AG04450 (cell line): ENCODE results near the gene RSRC1. TPM values are rescaled to one million over a fixed set of nuclear protein-coding genes. Genes with fewer than 3 reads are reported as not detected.

ENCODE experiments used
- CTCF ChIA-PET: fragments of 300-600, 350-600 bp; formaldehyde crosslinking; extraction: SDS; loops from one replicate; lab custom pipeline; 2022; ENCODE audit warnings: antibody characterized with exemption, inconsistent platforms; lab: Charles Lee
- POLR2A ChIA-PET: fragments of 350-600 bp; formaldehyde crosslinking; extraction: SDS; loops from one replicate; lab custom pipeline; 2021; ENCODE audit warnings: antibody characterized with exemption, inconsistent platforms; lab: Yijun Ruan, JAX
- DNase-seq: peaks from one replicate; pipeline ENCODE4 v3.0.0-alpha.2; 2011; ENCODE audit warnings: low read depth, low spot score
- H3K27ac ChIP-seq: one replicate; pipeline ENCODE4 v1.5.1; 2012; ENCODE audit warnings: low read depth, low read length, control low read depth
- H3K27me3 ChIP-seq: one replicate; pipeline ENCODE4 v1.6.0; 2012; ENCODE audit warnings: low read length; ENCODE audit not compliant: control insufficient read depth, insufficient read depth
- H3K4me3 ChIP-seq: 2 replicates; pipeline ENCODE4 v1.5.1; 2011; ENCODE audit warnings: mild to moderate bottlenecking, low read depth, low read length, control low read depth
- H3K9me3 ChIP-seq: 2 replicates; pipeline ENCODE4 v1.5.1; 2012; ENCODE audit warnings: low read length; ENCODE audit not compliant: control insufficient read depth, insufficient read depth
- CTCF ChIP-seq: IDR thresholded peaks from 2 replicates; pipeline ENCODE4 v1.5.1; 2011; ENCODE audit warnings: low read depth, low read length, control low read depth, inconsistent platforms
- polyA plus RNA-seq: library from polyadenylated mRNA; depleted of rRNA; stranded (reverse); fragments of >200 nt; gene quantifications from 2 replicates; pipeline ENCODE4 v1.2.3, GENCODE V29; 2011

RSRC1 gene
- polyA plus RNA-seq, 1 experiment: 6.7 TPM

GRCh38 chr3:158264894-158265293, 155.0 kb downstream of the RSRC1 start:
- H3K9me3 ChIP-seq: peaks cover 4% of the 10 kb centered on the region; the same call in 1 of the 2 replicates
- no peak overlapping the region for H3K4me3 ChIP-seq
- DNase-seq: no peak
- CTCF ChIA-PET: no interaction called here
- no peak overlapping the region for H3K27ac ChIP-seq
- POLR2A ChIA-PET: no interaction called here
- no peaks in the 10 kb centered on the region for H3K27me3 ChIP-seq
- no peak for TF ChIP-seq CTCF

- ChIA-PET POLR2A (no interaction called here), CTCF (interaction anchor here (1.2 to 1.4 kb wide), 2 partner anchors 167 to 273 kb away, joined by 3 read pairs; no protein-coding TSS in a partner anchor)
- H3K27me3 ChIP-seq: no peaks in the 10 kb centered on the region
- TF ChIP-seq CTCF: no peak
- peaks cover 4% of the 10 kb centered on the region; the same call in 1 of the 2 replicates for H3K9me3 ChIP-seq
- H3K4me3 ChIP-seq: no peak overlapping the region
- DNase-seq: no peak
- H3K27ac ChIP-seq: no peak overlapping the region
These were observed 157.1 kb downstream of the RSRC1 start for GRCh38 chr3:158267015-158267414.

GRCh38 chr3:158269942-158270341, 160.1 kb downstream of the RSRC1 start:
- H3K27ac ChIP-seq: no peak overlapping the region
- no peak for DNase-seq
- ChIA-PET POLR2A (no interaction called here), CTCF (interaction anchor here (0.7 to 1.1 kb wide), 3 partner anchors 10 to 163 kb away, joined by 3 read pairs; no protein-coding TSS in a partner anchor)
- no peak overlapping the region for H3K4me3 ChIP-seq
- no peaks in the 10 kb centered on the region for H3K27me3 ChIP-seq
- no peak for TF ChIP-seq CTCF
- peaks cover 4% of the 10 kb centered on the region; the same call in 1 of the 2 replicates for H3K9me3 ChIP-seq

GRCh38 chr3:158272081-158272480, 162.2 kb downstream of the RSRC1 start:
- Histone ChIP-seq H3K4me3 (no peak overlapping the region), H3K27ac (no peak overlapping the region), H3K9me3 (no peaks in the 10 kb centered on the region), H3K27me3 (no peaks in the 10 kb centered on the region)
- TF ChIP-seq CTCF: no peak
- POLR2A ChIA-PET: no interaction called here
- no peak for DNase-seq
- CTCF ChIA-PET: no interaction called here

- ChIA-PET CTCF (no interaction called here), POLR2A (no interaction called here)
- no peak for TF ChIP-seq CTCF
- Histone ChIP-seq H3K27ac (no peak overlapping the region), H3K27me3 (no peaks in the 10 kb centered on the region), H3K9me3 (no peaks in the 10 kb centered on the region), H3K4me3 (no peak overlapping the region)
- no peak for DNase-seq
These were observed 163.8 kb downstream of the RSRC1 start for GRCh38 chr3:158273656-158274055.
